ENCODE measurements around the gene EFCAB7.

The EFCAB7 gene

GRCh38 chr1:63522891-63523728, at the start of gene EFCAB7, which contains the start of gene ITGB3BP:
EFCAB7 (plus strand) TSS chr1:63523525; CDS start chr1:63525573, 2,048 bp downstream.
ITGB3BP (minus strand) TSS chr1:63523225; CDS start chr1:63523133, 92 bp downstream.
- DNase-seq (ENCODE audit: low read depth): peak; percentile 96

GRCh38 chr1:63475761-63476160, 47.6 kb upstream of the EFCAB7 start:
- DNase-seq (ENCODE audit: low read depth): peak; percentile 53

- no peak for DNase-seq (ENCODE audit: low read depth)
These were observed 43.3 kb upstream of the EFCAB7 start for GRCh38 chr1:63480057-63480456.

GRCh38 chr1:63486629-63487028, 36.7 kb upstream of the EFCAB7 start:
- no peak for DNase-seq (ENCODE audit: low read depth)

GRCh38 chr1:63487336-63488065, 35.8 kb upstream of the EFCAB7 start:
- DNase-seq (ENCODE audit: low read depth): peak; percentile 67

- DNase-seq (ENCODE audit: low read depth): no peak
These were observed 25.7 kb upstream of the EFCAB7 start for GRCh38 chr1:63497577-63497976.

- DNase-seq (ENCODE audit: low read depth): no peak
These were observed 25.2 kb upstream of the EFCAB7 start for GRCh38 chr1:63498106-63498505.

GRCh38 chr1:63501256-63501655, 22.1 kb upstream of the EFCAB7 start:
- DNase-seq (ENCODE audit: low read depth): no peak

- no peak for DNase-seq (ENCODE audit: low read depth)
These were observed 16.5 kb upstream of the EFCAB7 start for GRCh38 chr1:63506782-63507181.

- DNase-seq (ENCODE audit: low read depth): no peak
These were observed 13.6 kb upstream of the EFCAB7 start for GRCh38 chr1:63509718-63510117.

GRCh38 chr1:63512584-63512983, 10.7 kb upstream of the EFCAB7 start:
- no peak for DNase-seq (ENCODE audit: low read depth)

GRCh38 chr1:63516629-63517028, 6.7 kb upstream of the EFCAB7 start:
- no peak for DNase-seq (ENCODE audit: low read depth)

GRCh38 chr1:63523738-63524137, 413 bp downstream of the EFCAB7 start:
- no peak for DNase-seq (ENCODE audit: low read depth)

GRCh38 chr1:63524201-63524600, 876 bp downstream of the EFCAB7 start:
- DNase-seq (ENCODE audit: low read depth): peak; percentile 1

GRCh38 chr1:63532727-63533126, 9.4 kb downstream of the EFCAB7 start:
- DNase-seq (ENCODE audit: low read depth): no peak

GRCh38 chr1:63533931-63534330, 10.6 kb downstream of the EFCAB7 start:
- no peak for DNase-seq (ENCODE audit: low read depth)

GRCh38 chr1:63534406-63534805, 11.1 kb downstream of the EFCAB7 start:
- no peak for DNase-seq (ENCODE audit: low read depth)

- DNase-seq (ENCODE audit: low read depth): no peak
These were observed 13.7 kb downstream of the EFCAB7 start for GRCh38 chr1:63537006-63537405.

- peak; percentile 9 for DNase-seq (ENCODE audit: low read depth)
These were observed 14.6 kb downstream of the EFCAB7 start for GRCh38 chr1:63537940-63538339.

GRCh38 chr1:63545780-63546179, 22.5 kb downstream of the EFCAB7 start:
- DNase-seq (ENCODE audit: low read depth): peak; percentile 42

- DNase-seq (ENCODE audit: low read depth): no peak
These were observed 24.4 kb downstream of the EFCAB7 start for GRCh38 chr1:63547621-63548294.

GRCh38 chr1:63548303-63548702, 25.0 kb downstream of the EFCAB7 start:
- no peak for DNase-seq (ENCODE audit: low read depth)

GRCh38 chr1:63548877-63549276, 25.6 kb downstream of the EFCAB7 start:
- DNase-seq (ENCODE audit: low read depth): no peak
